NCI-H748 (cell line): ENCODE data around the gene JOSD1.

Experiments
- DNase-seq: peaks from one replicate; lab custom pipeline; 2025; ENCODE audit not compliant: unreplicated experiment; lab: John Stamatoyannopoulos, UW

Gene JOSD1

GRCh38 chr22:38733724-38734381 is 33.1 kb upstream of the JOSD1 start:
- DNase-seq, result no peak

GRCh38 chr22:38733329-38733723 is 32.6 kb upstream of the JOSD1 start:
- peak; percentile 6 for DNase-seq

- DNase-seq, result no peak
Measured at GRCh38 chr22:38732251-38732815, 31.6 kb upstream of the JOSD1 start.

GRCh38 chr22:38731703-38732161 is 31.0 kb upstream of the JOSD1 start:
- no peak for DNase-seq

GRCh38 chr22:38730411-38730871 is 29.7 kb upstream of the JOSD1 start:
- no peak for DNase-seq

- no peak for DNase-seq
Measured at GRCh38 chr22:38729946-38730345, 29.2 kb upstream of the JOSD1 start.

- DNase-seq, result no peak
Measured at GRCh38 chr22:38728871-38729796, 28.4 kb upstream of the JOSD1 start.

- no peak for DNase-seq
Measured at GRCh38 chr22:38727530-38728451, 27.0 kb upstream of the JOSD1 start.

- DNase-seq, result no peak
Measured at GRCh38 chr22:38727123-38727522, 26.4 kb upstream of the JOSD1 start.

- DNase-seq, result no peak
Measured at GRCh38 chr22:38725900-38726655, 25.3 kb upstream of the JOSD1 start.

- peak; percentile 12 for DNase-seq
Measured at GRCh38 chr22:38724926-38725571, 24.3 kb upstream of the JOSD1 start.

GRCh38 chr22:38724176-38724575 is 23.4 kb upstream of the JOSD1 start:
- no peak for DNase-seq

- DNase-seq, result no peak
Measured at GRCh38 chr22:38721551-38721950, 20.8 kb upstream of the JOSD1 start.

- DNase-seq, result no peak
Measured at GRCh38 chr22:38720350-38720749, 19.6 kb upstream of the JOSD1 start.

GRCh38 chr22:38719196-38719595 is 18.5 kb upstream of the JOSD1 start:
- no peak for DNase-seq

- DNase-seq, result no peak
Measured at GRCh38 chr22:38718414-38718813, 17.7 kb upstream of the JOSD1 start.

GRCh38 chr22:38717244-38717643 is 16.5 kb upstream of the JOSD1 start:
- no peak for DNase-seq

GRCh38 chr22:38716826-38717225 is 16.1 kb upstream of the JOSD1 start:
- no peak for DNase-seq

GRCh38 chr22:38716271-38716670 is 15.5 kb upstream of the JOSD1 start:
- no peak for DNase-seq
